HG03558 (cell line): Measurements from ENCODE around the gene GPC4.
"Not testable (repeated sequence)": the region's sequence is repeated elsewhere in the genome, so short reads cannot be mapped to it uniquely, and the experiment has no call there.

ENCODE experiments used
- ATAC-seq: cut with Tn5 transposase; IDR thresholded peaks from one replicate; pipeline ENCODE4 v1.9.1; 2021; ENCODE audit warnings: moderate number of reproducible peaks; ENCODE audit not compliant: unreplicated experiment; ENCODE audit errors: extremely low read depth

The GPC4 gene

GRCh38 chrX:133373386-133374079 is 41.8 kb downstream of the GPC4 start:
- ATAC-seq, result no peak

- ATAC-seq, result no peak
These were observed 44.5 kb downstream of the GPC4 start for GRCh38 chrX:133370696-133371275.

GRCh38 chrX:133369065-133369464 is 46.2 kb downstream of the GPC4 start:
- no peak for ATAC-seq

- ATAC-seq, result no peak
These were observed 48.6 kb downstream of the GPC4 start for GRCh38 chrX:133366735-133367134.

- ATAC-seq, result no peak
These were observed 49.2 kb downstream of the GPC4 start for GRCh38 chrX:133365871-133366611.

- no peak for ATAC-seq
These were observed 50.4 kb downstream of the GPC4 start for GRCh38 chrX:133364865-133365264.

- no peak for ATAC-seq
These were observed 51.1 kb downstream of the GPC4 start for GRCh38 chrX:133364196-133364595.

GRCh38 chrX:133362538-133362937 is 52.8 kb downstream of the GPC4 start:
- ATAC-seq, result no peak

- no peak for ATAC-seq
These were observed 55.8 kb downstream of the GPC4 start for GRCh38 chrX:133359466-133359865.

- ATAC-seq, result no peak
These were observed 62.1 kb downstream of the GPC4 start for GRCh38 chrX:133353233-133353632.

GRCh38 chrX:133350751-133351150 is 64.5 kb downstream of the GPC4 start:
- ATAC-seq, result no peak

- ATAC-seq, result no peak
These were observed 69.3 kb downstream of the GPC4 start for GRCh38 chrX:133346026-133346425.

GRCh38 chrX:133339566-133339965 is 75.7 kb downstream of the GPC4 start:
- no peak for ATAC-seq

GRCh38 chrX:133337250-133337649 is 78.0 kb downstream of the GPC4 start:
- no peak for ATAC-seq

GRCh38 chrX:133335027-133335426 is 80.3 kb downstream of the GPC4 start:
- ATAC-seq, result no peak

GRCh38 chrX:133333154-133333750 is 82.0 kb downstream of the GPC4 start:
- ATAC-seq, result no peak

GRCh38 chrX:133332737-133333136 is 82.6 kb downstream of the GPC4 start:
- ATAC-seq, result no peak

- ATAC-seq, result no peak
These were observed 84.3 kb downstream of the GPC4 start for GRCh38 chrX:133330956-133331355.

- no peak for ATAC-seq
These were observed 89.9 kb downstream of the GPC4 start for GRCh38 chrX:133325422-133325821.

- no peak for ATAC-seq
These were observed 91.9 kb downstream of the GPC4 start for GRCh38 chrX:133323431-133323830.

- ATAC-seq, result not testable (repeated sequence)
These were observed 93.0 kb downstream of the GPC4 start for GRCh38 chrX:133322269-133322668.
